Brain pericyte (primary cell): ENCODE measurements around the gene HLA-A.

Source experiments
- DNase-seq: peaks from one replicate; pipeline ENCODE4 v3.0.0-alpha.2; 2012; ENCODE audit warnings: low read depth, low spot score

Gene HLA-A

DNA sequence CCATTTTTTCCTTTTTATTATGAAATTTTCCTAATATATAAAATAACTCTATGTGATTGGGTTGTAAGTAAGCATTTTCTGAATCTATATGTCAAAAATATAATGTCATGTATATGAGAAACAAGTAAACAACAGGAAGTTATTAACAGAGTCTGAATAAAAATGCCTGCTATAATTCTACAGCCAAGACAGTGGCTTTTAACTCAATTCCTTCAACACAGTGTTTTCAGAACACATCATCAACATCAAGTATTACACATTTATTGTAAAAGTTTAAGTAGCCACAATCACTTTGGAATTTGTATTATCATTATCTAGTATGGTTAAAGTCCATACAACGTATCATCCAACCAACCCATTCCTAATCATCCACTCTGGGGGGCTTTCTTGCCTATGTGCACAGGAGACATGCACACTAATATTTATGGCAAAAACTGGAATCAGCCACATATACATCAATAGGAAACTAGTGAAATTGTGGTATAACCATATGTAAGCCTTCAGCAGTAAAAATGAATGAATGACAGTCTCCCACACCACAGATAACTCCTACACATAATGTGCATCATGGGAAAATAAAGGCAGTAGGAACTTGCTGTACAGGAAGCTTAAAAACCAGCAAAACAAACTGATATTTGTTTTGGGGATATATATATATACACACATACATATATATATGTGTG, 6.9 kb upstream of the HLA-A start:
- DNase-seq, result no peak

DNA sequence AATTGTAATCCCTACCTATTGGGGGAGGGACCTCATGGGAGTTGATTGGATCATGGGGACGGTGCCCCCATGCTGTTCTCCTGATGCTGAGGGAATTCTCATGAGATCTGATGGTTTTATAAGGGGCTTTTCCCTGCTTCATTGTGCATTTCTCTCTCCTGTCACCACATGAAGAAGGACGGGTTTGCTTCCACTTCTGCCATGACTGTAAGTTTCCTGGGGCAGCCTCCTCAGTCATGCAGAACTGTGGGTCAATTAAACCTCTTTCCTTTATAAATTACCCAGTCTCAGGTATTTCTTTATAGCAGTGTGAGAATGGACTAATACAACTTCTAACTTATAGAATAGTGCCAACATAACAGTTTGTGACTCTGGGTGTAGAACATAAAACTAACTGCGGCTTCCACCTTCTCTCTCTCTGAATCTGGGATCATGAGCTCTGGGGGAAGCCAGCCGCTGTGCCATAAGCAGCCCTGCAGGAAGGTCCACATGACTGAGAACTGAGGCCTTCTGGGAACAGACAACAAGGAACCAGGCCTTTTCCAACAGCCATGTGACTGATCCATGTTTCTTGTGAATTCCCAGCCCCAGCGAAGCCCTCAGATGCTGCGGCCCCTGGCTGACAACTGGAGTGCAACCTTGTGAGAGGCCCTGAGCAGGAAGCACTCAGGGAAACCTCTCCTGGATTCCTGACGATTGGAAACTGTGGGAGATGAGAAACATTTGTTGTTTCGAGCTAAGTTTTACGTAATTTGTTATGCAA, 3.4 kb upstream of the HLA-A start:
- no peak for DNase-seq

DNA sequence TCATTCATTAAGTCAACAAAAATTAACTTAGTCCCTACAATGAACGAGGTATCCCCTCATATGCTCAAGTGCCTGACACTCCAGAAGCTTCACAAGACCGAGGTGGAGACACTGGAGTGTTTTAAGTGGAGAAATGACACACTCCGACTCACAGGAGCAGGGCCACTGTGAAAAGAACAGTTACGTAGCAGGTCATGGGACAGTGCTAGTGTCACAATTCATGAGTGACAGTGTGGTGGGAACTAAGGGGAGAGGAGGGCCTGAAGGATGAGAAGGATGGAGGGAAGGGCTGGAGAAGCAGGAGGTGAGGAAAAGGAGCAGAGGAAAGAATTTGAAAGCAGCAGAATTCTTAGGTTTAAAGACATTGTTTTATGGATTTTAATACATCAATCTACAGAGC, 1.3 kb upstream of the HLA-A start:
- DNase-seq, result no peak

DNA sequence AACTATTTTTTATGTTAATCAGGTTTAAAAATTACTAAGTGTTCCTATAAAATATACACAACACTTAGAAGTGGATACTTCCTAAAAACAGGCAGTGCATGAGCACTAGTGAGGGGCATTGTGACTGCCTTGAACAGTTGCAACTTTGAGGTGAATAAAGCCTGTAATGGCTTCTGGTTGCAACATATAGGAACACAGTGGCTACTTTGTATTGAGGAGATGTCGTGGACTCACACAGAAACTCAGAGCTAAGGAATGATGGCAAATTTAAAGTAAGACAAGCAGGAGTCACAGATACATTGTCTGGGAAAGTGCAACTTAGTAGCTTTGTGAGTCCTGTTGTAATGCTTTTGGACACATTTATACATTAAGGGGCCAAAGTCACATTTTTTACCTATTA, 861 bp upstream of the HLA-A start:
- DNase-seq, result no peak

DNA sequence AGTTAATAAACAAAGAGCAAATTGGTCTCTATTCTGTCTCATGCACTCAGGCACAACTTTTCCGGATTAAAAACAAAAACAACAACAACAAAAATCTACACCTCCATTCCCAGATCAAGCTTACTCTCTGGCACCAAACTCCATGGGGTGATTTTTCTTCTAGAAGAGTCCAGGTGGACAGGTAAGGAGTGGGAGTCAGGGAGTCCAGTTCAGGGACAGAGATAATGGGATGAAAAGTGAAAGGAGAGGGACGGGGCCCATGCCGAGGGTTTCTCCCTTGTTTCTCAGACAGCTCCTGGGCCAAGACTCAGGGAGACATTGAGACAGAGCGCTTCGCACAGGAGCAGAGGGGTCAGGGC, 437 bp upstream of the HLA-A start:
- DNase-seq, result no peak

DNA sequence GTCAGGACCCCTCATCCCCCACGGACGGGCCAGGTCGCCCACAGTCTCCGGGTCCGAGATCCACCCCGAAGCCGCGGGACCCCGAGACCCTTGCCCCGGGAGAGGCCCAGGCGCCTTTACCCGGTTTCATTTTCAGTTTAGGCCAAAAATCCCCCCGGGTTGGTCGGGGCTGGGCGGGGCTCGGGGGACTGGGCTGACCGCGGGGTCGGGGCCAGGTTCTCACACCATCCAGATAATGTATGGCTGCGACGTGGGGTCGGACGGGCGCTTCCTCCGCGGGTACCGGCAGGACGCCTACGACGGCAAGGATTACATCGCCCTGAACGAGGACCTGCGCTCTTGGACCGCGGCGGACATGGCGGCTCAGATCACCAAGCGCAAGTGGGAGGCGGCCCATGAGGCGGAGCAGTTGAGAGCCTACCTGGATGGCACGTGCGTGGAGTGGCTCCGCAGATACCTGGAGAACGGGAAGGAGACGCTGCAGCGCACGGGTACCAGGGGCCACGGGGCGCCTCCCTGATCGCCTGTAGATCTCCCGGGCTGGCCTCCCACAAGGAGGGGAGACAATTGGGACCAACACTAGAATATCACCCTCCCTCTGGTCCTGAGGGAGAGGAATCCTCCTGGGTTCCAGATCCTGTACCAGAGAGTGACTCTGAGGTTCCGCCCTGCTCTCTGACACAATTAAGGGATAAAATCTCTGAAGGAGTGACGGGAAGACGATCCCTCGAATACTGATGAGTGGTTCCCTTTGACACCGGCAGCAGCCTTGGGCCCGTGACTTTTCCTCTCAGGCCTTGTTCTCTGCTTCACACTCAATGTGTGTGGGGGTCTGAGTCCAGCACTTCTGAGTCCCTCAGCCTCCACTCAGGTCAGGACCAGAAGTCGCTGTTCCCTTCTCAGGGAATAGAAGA, 978 bp downstream of the HLA-A start:
- DNase-seq, result no peak

DNA sequence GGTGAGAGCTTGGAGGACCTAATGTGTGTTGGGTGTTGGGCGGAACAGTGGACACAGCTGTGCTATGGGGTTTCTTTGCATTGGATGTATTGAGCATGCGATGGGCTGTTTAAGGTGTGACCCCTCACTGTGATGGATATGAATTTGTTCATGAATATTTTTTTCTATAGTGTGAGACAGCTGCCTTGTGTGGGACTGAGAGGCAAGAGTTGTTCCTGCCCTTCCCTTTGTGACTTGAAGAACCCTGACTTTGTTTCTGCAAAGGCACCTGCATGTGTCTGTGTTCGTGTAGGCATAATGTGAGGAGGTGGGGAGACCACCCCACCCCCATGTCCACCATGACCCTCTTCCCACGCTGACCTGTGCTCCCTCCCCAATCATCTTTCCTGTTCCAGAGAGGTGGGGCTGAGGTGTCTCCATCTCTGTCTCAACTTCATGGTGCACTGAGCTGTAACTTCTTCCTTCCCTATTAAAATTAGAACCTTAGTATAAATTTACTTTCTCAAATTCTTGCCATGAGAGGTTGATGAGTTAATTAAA, 3.0 kb downstream of the HLA-A start:
- DNase-seq, result no peak

DNA sequence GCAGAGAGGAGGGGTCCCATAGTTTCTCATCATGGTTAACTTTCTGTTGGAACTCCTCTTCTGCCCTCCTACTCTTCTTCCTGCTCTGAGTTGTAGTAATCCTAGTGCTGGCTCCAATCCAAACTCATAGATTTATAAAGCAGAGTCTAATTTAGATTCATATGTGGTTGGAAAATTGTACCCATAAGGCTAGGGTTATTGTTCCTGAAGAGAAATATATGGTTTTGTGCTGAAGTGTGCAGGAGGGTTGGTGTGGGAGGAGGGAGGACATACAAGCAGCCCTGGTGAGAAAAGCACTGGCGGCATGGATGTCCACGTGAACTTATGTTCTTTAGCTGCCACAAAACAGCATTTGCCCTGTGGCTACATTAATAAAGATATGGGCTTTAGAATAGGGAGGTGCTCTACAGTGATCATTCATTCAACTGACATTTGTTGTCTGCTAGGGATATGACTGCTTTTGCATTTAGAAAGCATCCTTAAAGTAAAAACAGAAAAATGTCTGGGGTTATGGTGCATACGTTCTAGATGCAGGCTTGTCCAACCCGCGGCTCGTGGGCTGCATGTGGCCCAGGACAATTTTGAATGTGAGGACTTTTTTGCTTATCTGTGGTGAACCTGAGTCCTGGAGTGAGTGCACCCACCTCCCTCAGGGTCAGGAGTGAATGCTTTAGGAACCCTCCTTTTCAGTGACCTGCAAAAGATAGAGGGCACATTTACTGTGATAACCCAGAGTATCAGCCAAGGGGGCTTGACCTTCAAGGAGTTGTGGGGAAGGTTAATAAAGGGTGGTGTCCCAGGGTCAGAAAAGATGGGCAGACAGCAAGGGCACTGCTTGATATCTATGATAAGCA, 4.1 kb downstream of the HLA-A start:
- no peak for DNase-seq

DNA sequence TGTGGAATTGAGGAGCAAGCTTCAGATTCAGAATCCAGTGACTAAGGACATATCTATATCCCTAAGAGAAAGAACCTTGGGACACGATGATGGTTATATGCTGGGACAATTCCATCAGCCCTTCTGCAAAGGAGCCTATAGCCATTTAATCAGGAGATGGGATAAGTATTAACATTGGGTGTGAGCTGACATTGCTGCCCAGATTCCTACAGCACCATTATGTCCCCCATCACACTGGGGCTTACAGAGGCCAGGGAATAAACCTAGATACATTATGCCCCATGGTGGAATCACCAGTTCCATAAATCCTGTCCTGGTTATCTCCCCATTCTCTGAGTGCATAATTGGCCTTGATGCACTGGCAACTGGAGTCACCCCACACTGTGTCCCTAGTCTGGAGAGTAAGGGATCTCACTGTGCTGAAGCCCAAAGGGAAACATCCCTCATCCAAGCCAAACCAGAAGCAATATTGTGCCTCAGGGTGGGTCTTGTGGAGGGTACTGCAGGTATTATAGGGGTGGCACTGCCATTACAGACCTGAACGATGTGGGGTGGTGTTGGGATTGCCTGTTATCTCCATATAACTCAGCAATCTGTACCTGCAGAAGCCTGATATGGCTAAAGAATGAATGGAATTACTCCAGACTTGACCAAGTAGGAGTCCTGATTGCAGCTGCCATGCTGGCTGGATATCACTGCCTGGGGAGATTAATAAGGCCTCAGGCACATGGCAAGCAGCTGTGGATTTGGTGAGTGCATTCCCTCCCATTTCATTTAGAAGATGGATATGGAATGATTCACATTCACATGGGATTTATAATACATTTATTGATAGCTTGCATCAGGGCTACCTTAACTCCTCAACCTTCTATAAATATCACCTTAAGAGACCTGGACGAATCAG, 5.0 kb downstream of the HLA-A start:
- DNase-seq, result no peak

DNA sequence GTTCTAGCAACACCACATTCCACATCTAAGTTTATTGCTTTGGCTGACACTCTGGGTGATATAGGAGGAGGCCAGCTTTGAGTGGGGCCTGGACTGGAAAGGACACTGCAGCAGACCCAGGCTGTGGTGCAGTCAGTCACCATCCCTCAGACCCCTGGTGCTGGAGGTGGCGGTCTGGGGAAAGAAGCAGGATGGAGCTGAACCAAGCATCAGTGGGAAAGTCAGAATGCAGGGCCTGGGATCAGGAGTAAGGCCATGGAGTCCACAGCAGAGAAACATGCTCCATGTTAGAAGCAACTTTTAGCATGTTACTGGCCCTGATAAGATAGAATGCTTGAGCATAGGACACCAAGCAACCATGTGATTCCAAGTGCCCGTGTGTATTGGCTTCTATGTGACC, 5.9 kb downstream of the HLA-A start:
- DNase-seq, result no peak

DNA sequence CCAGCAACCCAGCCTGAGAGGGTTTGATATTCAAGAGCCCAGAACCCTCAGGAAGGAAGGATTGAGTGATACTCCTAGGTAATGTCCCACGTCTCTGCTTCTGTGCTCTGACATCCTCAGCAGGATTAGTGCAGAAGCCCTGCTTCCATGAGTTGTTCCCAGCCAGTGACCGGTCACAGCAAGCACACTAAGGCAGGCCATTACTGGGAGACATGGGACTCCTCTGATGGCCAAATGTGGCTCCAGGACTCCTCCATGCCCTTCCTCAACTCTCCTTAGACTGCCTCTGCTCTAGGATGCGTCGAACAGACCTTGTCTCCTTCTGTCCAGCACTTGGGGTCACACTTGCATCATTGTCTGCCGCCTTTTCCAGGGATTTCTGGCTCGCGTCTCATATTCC, 7.6 kb downstream of the HLA-A start:
- no peak for DNase-seq

DNA sequence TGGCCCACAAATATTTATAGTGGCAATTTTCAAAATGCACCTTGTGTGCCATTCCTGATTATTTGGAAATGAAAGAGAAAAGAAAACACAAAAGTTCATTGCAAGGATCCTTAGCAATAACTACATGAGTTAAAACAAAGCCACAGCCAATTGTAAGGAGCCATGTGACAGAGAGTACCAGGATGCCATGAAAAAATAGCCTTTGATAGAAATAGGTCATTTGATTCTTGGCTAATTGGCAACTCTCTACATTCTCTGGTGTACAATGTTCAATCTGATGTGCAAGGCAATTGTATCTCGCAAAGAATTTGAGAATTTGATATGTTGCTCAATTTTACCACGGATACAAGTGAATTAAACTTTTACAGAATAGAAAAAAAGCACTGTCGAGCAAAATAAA, 9.6 kb downstream of the HLA-A start:
- no peak for DNase-seq

DNA sequence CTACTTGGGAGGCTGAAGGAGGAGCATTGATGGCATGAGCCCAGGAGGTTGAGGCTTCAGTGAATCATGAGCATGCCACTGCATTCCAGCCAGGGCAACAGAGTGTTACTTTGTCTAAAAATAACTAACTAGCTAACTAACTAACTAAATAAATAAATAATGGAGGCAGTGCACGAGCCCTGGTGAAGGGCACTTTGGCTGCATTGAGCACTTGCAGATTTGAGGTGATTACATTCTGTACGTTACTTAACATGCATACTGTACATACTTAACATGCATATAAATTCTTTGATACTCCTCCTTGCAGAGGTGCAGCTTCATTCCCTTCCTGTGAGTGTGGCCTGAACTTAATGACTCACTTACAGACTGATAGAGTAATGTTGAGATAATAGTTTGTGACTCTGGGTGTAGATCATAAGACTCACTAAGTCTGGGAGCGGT, 10.7 kb downstream of the HLA-A start:
- DNase-seq, result no peak

DNA sequence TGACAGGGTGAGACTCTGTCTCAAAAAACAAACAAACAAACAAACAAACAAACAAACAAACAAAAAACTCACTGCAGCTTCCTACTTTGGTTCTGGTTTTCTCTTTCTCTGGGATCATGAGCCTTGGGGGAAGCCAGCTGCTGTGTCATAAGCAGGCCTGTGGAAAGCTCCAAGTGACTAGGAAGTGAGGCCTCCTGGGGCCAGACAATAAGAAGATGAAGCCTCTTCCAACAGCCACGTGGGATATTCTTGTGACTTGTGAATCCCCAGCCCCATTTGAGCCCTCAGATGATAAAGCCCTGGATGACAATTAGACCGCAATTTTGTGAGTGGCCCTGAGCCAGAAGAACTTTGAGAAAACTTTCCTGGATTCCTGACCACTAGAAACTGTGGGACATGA, 11.4 kb downstream of the HLA-A start:
- DNase-seq, result no peak

DNA sequence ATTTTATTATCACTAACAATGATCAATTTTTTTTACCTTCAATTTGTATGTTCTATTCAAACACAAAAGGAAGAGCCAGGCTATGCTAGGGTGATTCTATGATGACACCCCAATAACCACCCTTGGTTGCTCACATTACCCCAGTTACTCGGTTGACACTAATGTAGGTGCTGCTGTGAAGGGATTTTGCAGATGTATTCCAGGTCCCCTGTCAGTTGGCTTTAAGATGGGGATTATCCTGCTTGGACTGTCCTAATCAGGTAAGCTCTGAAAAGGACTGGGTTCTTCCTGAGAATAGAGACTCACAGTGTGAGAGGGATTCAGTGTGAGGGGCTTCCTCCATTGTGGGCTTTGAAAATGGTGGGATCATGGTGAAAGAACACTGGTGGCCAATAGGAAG, 11.9 kb downstream of the HLA-A start:
- DNase-seq, result no peak

DNA sequence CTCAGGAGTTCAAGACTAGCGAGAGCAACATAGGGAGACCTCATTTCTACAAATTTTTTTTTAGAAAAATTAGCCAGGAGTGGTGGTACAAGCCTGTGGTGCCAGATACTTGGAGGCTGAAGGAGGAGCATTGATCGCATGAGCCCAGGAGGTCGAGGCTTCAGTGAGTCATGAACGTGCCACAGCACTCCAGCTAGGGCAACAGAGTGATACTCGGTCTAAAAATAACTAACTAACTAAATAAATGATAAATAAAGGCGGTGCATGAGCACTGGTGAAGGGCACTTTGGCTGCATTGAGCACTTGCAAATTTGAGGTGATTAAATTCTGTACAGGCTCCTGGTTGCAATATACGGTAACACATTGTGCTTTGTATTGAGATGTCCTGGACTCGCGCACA, 13.5 kb downstream of the HLA-A start:
- DNase-seq, result no peak

DNA sequence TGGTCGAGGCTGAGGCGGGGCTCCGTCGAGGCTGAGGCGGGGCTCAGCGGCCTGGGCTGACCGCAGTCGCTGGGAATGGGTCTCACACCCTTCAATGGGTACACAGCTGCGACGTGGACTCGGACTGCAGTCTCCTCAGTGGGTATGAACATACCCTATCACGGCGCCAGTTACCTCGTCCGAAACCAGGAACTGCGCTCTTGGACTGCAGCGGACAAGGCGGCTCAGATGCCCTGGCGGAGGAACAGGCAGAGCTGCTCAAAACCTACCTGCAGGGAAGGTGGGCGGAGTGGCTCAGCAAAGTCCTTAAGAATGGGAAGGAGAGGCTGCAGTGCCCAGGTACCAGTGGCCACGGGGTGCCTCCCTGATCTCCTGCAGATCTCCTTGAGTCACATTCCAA, 14.2 kb downstream of the HLA-A start:
- no peak for DNase-seq

DNA sequence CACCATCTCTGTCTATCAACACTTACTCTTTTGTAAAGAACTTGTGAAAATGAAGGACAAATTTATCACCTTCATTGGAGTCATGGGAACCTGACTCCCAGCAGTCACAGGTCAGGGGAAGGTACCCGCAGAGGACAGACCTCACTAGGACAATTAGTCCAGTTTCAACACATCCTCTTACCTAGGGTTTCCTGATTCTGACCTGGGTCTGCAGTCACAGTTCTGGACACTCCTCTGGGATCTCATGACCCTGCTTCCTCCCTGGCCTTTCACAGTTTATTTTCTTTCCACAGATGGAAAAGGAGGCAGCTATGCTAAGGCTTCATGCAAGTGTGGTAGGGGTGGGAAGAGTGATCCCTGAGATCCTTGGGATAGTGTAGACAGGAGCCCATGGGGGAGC, 15.7 kb downstream of the HLA-A start:
- no peak for DNase-seq

DNA sequence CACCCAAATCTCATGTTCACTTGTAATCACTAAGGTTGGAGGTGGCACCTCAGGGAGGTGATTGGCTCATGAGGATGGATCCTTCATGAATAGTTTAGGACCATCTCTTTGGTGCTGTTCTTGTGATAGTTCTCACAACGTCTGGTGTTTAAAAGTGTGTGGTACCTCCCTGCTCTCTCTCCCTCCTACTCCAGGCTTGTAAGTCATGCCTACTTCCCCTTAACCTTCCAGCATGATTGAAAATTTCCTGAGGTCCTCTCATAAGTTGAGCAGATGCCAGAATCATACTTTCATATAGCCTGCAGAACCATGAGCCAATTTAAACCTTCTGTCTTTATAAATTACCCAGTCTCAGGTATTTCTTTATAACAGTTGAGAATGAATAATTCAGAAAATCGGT, 16.6 kb downstream of the HLA-A start:
- no peak for DNase-seq

DNA sequence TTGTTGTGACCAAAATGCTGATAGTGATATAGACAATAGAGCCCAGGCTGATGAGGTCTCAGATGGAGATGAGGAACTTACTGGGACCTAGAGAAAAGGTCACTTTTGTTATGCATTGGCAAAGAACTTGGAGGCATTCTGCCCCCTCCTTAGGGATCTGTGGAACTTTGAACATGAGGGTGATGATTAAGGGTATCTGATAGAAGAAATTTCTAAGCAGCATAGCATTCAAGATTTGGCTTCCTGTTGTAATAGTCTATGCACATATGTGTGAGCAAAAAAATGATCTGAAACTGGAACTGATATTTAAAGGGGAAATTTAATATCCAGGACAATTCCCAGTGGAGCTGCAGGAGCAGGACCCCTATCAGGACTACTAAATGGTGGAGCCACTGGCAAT, 17.1 kb downstream of the HLA-A start:
- no peak for DNase-seq
